GM19035 (cell line): ENCODE results near the gene ELMO1.

ENCODE experiments used
- ATAC-seq: cut with Tn5 transposase; IDR thresholded peaks from one replicate; pipeline ENCODE4 v1.9.1; 2021; ENCODE audit not compliant: unreplicated experiment

ELMO1 gene

DNA sequence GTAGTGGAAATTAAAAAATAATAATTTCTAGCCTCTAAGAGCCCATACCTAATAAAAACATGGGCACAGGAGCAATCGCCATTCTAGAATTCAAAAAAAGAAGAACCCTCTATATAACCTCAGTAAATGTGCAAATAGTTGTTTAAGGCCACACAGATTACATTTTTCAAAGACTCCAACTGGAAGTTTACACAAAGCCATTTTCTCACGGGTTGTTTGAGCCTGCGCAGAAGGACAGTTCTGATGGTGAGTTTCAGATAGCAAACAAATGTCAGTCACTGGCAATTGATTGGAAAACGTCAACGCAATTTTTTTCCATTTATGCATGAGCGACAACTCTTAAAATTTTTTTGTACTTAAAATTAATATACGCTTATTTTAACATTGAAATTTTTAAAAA, 23.0 kb upstream of the ELMO1 start:
- ATAC-seq = no peak

DNA sequence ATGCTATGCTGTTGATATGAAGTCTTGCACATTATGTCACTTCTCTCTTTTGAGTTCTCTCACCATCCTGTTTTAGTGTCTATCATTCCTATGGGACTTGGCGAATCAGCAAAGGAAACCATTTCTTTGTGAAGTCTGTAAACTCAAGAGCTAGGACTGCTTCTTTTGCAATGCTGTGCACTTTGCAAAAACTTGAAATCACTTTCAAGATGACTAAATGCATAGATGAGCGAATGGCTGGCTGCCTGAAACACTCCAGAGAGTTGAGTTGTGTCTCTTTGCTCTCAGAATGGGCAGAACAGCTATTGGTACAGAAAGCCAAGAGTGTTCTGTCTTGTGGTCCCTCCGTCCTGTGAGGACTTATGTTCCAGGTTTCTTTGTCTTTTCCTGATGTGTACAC, 18.3 kb upstream of the ELMO1 start:
- ATAC-seq = no peak

DNA sequence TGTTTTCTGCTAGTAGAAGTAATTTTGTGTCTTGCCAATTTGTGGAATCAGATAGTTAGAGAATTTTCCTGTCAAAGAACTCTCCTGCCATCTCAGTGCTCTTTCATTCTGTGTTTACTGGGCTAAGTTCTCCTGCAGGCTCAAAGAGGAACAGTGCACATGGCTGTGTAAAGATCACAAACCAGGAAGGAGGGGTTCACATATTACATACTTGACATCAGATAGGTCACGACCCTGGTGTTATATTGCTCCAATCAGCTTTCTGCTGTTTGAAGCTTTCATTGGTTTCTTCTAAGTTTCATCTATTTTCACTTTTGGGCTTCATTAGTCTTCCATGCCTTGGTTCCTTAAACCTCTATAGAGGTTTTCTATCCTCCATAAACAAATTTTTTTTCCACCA, 13.5 kb upstream of the ELMO1 start:
- ATAC-seq = no peak

DNA sequence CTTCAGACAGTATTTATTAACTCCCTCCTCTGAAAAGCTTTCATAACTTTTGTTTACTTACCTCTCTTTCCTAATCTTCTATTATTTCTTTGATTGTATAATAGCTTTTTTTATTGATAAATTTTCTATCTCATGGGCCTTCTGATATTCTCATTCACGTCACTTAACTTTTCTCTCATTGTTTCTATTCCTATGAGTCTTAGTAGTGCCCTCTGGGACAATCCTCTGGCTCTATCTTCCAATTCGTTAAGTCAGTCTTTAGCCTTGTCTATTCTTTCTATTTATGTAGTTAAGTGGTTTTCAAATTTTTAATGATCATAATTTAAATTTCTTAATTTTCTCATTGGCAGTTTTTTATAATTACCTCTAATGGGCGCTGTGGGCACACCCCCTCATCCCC, 6.4 kb upstream of the ELMO1 start:
- no peak for ATAC-seq

DNA sequence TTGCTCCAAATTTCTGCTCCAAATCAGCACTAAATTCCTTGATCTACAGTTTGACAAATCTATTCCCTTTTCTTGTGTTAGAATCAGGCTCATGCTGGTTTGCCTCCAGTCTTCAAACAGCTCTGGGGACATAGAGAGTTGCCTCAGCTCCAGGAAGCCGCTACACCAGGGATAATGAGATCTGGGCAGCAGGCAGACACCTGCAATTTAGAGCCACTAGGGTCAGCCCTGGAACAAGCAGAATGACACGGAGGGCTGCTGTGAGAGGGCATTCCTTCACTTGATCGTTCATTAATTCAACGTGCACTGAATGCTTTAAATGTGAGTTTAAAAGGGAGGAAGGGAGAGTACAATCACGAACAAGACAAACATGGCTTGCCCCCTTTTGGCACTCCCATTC, 3.7 kb upstream of the ELMO1 start:
- ATAC-seq = no peak

DNA sequence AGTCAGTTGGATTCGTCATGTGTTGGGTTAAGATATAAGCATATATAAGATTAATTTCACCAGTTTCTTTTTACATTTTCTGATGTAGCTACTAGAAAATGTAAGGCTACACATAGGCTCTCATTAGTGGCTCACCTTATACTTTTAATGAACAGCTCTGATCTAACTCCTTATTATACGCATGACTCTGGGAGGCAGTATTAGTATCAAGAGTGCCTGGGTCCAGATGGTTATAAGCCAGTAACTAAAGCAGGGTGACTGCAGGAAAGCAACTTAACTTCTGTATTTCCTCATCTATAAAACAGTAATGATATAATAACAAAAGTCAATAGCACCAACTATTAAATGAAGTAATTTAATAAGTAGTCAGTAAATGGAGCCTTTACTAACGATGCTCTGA, 1.4 kb upstream of the ELMO1 start:
- ATAC-seq = no peak

DNA sequence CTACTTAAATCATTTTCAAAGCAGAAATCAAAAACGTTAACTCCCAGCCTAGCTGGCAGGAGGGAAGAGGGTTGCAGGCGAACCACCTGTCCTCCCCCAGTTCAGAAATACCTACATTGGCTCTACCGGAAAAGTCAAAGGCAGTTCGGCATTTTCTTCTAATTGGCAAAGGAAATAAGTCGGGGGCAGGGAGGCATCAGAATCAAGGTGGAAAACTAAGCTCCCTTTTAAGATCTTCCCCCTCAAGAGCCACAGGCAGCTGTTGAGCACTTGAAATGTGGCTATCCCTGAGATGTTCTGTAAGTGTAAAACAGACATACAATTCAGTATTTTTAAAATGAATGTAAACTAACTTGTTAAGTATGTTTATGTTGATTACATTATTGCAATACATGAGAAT, 957 bp upstream of the ELMO1 start:
- ATAC-seq = no peak

DNA sequence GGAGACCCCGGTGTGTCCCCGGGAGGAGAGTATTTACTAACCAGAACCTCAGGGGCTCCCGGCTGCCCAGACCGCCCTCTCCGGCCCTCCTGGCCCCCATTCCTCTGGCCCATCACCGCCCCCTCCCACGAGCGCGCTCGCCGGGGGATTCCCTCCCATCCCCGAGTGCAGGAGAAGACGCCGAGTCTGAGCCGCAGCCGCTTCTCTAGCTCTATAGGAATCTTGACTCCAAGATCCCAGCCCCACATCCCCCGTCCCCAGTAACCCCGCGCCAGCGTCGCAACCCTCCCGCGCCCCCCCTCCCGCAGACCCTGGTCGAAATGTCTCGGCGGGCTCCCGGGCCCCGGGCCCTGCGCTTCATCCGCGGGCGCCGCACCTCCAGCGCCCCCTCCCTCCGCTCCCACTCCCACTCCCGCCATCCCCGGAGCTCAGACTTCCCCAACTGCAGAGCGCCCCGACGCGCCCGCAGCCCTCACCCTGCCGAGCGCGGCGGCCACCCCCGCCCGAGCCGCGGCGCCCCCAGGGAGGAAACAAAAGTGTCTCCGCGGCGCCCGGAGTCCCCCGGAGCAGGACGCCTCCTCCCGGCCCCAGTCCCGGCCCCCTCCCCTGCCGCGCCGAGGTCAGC, 541 bp downstream of the ELMO1 start:
- ATAC-seq = peak; percentile 26

DNA sequence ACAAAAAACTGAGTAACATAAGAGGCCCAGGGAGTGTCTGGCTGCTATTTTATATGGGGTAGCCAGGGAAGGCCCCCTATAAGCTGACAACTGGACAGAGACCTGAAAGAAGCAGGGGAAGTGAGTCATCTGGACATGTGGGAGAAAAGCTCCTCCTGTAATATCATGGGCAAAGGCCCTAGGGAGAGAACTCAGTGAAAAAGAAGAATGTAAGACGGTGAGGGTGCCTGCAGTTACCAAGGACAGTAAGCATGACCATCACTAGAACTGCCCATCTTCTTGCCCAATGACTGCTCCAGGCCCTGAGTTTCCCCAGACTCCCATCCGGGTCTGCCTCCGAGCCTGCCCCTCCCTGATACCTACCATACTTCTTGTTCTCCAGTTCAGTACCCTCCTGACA, 2.3 kb downstream of the ELMO1 start:
- ATAC-seq = no peak

DNA sequence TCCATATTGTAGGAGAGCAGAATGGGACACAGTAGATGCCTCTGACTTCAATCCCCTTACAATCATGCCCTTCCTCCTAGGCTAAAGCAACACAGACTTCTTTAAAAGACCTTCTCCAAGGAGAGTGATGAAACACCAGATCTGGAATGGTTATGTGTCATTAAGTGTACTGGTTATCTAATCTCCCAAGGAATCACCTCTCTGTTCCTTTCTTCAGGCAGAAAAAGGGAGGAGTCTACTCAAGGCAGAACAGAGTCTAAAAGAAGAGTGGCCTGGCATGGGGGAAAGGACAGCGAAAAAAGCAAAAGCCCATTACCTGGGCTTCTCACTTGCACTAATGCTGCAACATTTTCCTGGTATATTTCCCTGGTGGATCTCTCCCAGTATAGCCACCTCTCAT, 2.9 kb downstream of the ELMO1 start:
- no peak for ATAC-seq

DNA sequence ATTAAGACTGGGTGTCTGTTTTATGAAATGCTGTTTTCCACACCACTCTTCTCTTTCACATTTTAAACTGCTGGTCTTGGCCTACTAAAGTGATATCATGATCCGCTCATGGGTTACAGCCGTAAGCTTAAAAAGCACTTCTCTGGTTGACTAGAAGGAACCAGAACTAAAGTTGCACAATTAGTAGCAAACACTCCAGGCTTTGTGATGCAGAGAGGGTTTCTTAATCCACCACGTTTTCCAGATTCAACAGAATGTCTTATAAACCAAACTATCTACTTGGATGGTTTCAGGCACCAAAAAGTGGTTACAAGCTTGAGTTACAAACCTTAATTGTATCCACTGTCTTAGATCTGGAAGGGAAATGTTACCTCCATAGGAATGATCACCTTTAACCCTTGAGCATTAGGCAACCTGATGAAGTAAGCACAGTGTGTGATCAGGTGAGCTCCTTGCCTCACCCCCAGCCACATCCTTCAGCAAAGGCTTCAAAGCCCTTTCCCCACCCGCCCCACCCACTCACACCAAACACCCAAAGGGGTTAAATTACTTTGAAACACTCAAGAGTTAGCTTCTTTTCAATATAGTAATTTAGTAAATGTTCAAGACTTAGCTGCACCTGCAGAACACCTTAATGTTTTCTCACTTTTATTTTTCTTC, 3.5 kb downstream of the ELMO1 start:
- ATAC-seq = no peak

DNA sequence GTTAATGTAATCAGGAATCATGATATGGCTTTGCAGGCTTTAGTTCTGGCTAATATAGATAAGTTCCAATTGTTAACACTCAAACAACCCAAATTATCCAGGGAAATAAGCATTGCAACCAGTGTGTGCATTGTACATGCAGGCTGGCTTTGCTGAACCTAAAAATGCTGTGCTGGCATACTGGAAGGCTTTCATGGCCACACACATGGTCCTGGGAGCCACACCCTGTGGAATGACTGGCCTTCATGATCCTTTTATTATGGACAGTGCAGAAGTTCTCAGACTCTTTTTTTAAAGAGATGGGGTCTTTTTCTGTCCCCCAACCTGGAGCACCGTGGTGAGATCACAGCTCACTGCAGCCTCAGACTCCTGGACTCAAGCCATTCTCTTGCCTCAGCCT, 5.0 kb downstream of the ELMO1 start:
- no peak for ATAC-seq

DNA sequence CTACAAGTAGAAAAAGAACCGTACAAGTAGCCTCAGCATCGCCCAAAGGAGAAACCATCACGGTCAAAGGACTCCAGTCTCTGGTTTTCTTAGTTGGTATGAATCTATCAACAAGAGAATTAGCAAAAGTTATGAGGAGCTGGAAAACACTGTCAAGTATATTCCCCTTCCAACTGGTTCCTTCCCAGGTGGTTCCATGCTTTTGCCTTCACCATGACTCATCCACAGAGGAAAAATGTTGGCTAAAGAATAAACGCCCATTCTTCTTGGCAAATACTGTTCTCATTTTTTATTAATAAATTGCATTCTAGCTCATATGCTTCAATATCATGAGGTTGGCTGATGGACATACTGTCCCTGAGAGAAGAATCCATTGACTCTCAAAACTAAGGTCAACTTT, 6.4 kb downstream of the ELMO1 start:
- ATAC-seq = no peak

DNA sequence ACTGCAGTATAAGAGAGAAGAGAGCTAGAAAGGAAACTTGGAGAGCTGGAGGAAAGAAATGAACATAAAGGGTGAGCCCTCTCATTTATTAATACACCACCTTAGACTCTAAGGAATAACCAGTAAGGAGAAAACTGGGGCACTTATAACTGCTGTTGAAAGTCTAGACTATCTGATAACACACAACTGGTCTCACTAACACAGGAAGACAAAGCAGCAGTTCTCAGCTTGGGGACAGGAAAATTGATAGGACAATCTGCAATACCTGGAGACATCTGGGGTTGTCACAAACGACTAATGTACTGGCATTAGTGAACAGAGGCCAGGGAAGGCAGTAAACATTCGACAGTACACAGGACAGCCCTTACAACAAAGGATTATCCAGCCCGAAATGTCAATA, 6.8 kb downstream of the ELMO1 start:
- ATAC-seq = no peak

DNA sequence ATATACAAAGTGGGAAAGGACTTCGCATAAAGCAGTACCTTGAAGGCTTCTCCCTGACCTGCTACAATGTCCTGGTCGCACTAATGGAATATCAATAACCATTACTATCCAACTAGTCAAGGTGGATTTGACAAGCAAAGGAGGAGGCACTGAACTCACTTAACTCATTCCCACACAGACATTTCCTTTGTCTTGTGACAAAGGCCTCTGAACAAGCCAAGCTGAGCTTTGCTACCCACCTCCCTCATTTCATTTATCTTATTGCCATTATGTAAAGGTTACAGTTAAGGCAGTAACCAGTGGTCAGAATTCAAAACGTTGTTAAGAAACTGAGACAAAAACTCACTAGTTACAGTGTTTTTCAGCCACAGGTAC, 7.3 kb downstream of the ELMO1 start:
- no peak for ATAC-seq

DNA sequence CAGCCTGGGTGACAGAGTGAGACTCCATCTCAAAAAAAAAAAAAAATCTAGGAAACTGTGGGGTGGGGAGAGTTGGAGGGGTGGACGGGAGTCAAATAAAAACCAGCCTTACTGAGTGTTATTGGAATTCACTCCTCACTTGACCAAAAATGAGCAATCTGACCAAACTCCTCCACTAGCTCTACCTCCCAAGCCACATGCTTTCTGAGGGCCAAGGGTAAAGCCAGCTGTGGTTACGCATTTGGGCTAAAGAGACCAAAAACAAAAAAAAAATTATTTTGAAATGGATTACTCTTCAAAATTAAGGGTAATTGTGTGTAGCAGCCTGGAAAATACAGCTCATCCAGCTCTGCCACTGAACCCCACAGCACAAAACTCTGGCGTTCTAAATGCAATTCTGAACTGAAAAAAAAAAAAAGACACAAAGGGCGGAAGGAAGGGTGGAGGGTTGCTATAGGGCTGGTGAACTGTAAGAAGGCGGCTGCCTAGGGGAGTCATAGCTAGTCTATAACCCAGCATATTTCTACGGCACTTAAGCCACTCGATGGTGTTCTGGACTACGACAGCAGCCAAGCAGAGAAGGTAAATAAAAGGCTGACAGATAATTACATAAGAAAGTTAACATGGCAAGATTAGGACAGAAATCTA, 7.8 kb downstream of the ELMO1 start:
- ATAC-seq = no peak

DNA sequence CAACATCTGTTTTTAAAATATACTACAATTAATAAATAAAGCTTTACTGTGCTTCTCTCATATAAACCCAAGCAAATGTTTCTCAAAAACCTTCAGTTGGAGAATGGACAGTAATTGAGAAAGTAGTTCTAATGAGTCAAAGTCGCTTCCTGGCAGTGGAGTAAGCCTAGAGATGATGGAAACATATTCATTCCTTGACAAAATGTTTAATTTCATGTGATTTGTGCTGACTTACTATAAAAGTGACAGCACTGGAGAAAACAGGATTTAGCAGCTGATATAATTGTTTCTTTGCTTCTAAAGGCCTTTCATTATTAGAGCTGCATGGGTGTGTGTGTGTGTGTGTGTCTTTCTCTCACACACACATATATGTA, 9.0 kb downstream of the ELMO1 start:
- ATAC-seq = no peak

DNA sequence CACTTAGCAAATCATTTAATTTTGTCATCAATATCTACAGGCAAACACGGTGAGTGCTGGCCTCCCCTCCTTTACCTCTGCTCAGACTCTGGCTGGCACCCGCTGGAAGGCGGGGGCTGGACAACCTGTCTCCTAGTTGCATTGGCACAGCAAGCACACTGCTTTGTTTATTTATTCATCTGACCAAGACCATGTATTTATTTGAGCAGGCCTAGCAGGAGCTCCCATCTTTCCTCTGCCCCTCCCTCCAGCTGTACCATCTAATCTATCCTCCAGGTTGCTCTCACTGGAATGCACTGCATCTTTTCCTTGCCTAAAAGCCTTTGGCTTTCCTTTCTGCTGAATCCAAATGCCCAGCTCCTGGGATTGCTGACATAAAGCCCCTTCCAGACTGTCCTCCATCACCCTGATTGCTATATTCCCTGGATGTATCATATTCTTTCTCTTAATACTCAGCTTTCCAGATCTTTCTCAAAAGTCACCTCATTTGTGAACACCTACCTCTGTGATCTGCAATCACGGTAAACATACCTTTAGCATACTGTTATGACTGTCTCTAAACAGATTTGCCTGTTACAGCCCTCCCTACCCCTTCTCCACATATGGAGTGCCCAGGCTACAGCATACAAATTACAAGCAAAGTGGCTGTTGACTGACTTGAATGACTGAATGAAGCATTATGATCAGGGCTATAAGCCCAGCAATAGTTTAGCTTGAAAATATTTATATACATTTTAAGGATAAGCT, 9.6 kb downstream of the ELMO1 start:
- ATAC-seq = no peak

DNA sequence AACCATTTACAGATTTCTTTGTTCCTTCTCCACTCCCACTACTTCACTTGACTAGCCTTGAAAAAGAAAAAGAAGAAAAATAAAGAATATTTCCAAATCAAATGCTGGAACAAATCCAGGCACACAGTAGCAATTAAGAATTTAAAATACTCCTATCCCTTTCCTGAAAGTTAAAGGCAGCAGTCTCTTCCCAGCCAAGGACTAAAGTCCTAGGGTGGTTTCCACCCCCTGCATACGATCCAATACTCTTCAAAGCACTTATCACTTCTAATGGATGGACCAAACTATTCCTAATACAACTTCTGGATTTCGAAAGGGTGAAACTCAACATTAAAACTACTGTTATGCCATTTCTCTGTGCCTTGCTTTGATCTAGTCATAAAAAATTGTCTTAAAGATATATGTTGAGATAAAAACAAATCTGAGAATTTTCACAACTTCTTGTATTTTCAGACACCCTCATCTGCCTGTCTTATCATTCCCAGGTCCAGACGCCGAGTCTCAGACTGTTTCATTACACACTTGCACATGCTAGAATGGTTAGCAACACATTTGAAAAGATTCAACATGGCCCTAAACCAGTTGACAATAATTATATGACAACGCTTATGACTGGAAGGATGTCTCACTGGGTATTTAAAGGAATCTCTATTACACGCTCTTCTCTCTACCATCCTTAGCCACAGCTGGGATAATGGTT, 13.4 kb downstream of the ELMO1 start:
- ATAC-seq = no peak

DNA sequence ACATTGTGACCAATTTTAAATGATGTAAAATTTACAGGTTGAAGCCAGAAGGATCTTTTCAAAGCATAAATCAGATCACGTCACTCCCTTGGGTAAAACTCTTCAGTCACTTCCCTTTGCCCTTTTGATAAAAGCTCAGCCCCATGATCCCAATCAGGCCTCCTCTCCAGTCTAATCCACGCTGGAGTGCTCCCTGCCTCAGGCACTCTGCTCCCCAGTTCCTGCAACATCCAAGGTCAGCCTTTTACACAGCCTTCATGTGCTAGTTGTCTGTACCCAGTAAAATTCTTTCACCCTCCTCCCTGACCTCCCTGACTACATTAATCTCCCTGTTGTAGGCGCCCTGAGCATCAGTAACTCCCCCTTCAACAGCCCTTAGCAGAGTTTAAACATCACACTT, 14.1 kb downstream of the ELMO1 start:
- ATAC-seq = no peak

DNA sequence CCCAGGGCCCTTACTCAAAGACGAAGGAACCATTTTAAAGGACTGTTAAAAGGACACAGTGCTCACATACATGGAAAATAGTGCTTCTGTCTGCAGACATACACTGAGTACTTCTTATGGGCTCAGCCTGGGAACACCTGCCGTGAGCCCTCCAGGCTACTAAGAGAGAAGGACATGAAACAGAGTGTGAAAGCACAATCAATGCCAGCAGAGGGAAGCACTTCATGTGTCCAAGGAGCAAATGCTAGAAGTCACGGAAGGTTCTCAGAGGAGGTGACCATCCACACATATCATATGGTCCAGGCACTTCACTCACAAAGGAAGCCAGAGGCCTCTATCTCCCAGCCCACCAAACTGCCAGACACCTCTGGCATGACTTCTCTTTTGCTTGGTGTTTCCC, 15.5 kb downstream of the ELMO1 start:
- ATAC-seq = no peak
